ENCODE measurements around the gene STK24. TPM values are rescaled to one million over a fixed set of nuclear protein-coding genes. Genes with fewer than 3 reads are reported as not detected.

STK24 gene
- total RNA-seq, 1 donor from 2014 or later, result 94.6 TPM

DNA sequence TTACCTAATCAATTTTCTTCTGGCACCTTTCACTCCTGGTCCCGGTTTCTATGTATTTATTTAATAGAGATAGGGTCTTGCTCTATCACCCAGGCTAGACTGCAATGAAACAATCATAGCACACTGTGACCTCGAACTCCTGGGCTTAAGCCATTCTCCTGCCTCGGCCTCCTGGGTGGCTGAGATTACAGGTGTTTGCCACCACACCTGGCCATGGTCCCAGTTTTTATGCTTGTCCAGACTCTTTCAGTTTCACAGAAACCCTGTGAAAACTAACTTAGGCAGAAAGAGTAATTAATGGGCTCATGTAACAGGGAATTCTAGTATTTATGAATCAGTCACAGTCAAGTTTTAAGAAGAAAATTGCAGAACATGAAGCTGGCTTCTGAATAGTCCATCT lies 9.0 kb upstream of the STK24 start:
- intact Hi-C loops (cut with DNase I), result no loop called here
- Histone ChIP-seq H3K36me3 (no peaks in the 10 kb centered on the region), H3K9me3 (no peaks in the 10 kb centered on the region), H3K27ac (no peak overlapping the region), H3K4me1 (no peaks in the 10 kb centered on the region), H3K4me3 (no peak overlapping the region), H3K27me3 (no peaks in the 10 kb centered on the region)
- TF ChIP-seq, protein P1, sequence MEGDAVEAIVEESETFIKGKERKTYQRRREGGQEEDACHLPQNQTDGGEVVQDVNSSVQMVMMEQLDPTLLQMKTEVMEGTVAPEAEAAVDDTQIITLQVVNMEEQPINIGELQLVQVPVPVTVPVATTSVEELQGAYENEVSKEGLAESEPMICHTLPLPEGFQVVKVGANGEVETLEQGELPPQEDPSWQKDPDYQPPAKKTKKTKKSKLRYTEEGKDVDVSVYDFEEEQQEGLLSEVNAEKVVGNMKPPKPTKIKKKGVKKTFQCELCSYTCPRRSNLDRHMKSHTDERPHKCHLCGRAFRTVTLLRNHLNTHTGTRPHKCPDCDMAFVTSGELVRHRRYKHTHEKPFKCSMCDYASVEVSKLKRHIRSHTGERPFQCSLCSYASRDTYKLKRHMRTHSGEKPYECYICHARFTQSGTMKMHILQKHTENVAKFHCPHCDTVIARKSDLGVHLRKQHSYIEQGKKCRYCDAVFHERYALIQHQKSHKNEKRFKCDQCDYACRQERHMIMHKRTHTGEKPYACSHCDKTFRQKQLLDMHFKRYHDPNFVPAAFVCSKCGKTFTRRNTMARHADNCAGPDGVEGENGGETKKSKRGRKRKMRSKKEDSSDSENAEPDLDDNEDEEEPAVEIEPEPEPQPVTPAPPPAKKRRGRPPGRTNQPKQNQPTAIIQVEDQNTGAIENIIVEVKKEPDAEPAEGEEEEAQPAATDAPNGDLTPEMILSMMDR (IDR thresholded peaks at IDR 0.05), result no peak
- no peak for ATAC-seq
- no peak for DNase-seq

DNA sequence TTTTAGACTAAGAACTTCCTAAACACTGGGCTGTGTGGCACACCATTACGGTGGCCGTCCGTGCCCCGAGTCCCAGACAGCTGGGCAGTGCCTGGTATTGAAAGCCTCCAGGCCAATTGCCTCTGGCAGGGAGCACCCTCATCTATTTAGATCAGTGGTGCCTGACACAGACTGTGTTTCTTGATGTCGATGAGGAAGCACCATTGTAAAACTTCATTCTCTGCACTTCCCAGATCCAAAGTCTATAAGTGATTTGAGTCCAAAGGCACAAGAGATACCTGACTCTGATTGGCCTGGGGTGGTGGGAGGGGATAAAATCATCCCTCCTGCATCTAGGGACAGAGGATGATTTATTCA lies 8.5 kb upstream of the STK24 start:
- H3K36me3 ChIP-seq, result no peaks in the 10 kb centered on the region
- TF ChIP-seq, protein P1 (IDR thresholded peaks at IDR 0.05), result no peak
- no peaks in the 10 kb centered on the region for H3K27me3 ChIP-seq
- H3K27ac ChIP-seq, result no peak overlapping the region
- ATAC-seq (no peak), DNase-seq (no peak)
- intact Hi-C loops (cut with DNase I), result no loop called here
- H3K9me3 ChIP-seq, result no peaks in the 10 kb centered on the region
- no peaks in the 10 kb centered on the region for H3K4me1 ChIP-seq
- no peak overlapping the region for H3K4me3 ChIP-seq

DNA sequence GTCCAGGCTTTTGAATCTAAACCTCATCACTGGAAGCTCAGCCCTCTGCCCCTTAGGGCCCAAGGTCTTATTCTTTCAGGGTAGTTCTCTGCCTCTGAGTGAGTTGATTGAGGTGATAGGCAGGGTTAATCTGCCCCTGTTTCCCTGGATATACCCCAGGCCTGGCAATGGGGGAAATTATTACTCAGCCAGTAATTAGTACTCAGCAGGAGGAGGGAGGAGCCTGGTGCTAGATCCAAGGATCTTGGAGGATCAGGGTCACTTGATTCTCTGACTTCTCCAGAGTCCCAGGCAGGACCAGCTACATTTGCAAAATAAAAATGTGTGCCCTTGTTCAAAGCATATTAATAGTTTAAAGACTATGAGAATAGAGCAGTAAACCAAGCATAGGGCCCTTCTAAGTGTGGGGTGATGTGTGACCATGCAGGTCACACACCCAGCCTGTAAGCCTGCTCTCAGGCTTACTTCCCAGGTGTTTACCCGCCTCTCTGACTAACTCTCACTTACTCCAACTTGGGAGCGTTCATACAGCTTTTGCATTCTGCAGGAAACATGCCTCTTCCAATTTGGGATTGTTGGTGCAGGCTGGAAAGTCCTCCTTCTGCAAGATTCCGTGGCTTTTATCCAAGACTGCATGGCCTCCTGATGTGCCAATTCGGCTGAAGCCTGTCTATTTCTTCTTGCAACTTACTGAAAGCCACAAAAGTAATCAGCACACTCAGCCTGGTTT lies 7.9 kb upstream of the STK24 start:
- no peaks in the 10 kb centered on the region for H3K4me1 ChIP-seq
- H3K27me3 ChIP-seq, result no peaks in the 10 kb centered on the region
- H3K27ac ChIP-seq, result no peak overlapping the region
- no peaks in the 10 kb centered on the region for H3K36me3 ChIP-seq
- no peaks in the 10 kb centered on the region for H3K9me3 ChIP-seq
- DNase-seq (no peak), ATAC-seq (no peak)
- intact Hi-C loops (cut with DNase I), result no loop called here
- TF ChIP-seq, protein P1 (IDR thresholded peaks at IDR 0.05), result no peak
- no peak overlapping the region for H3K4me3 ChIP-seq

DNA sequence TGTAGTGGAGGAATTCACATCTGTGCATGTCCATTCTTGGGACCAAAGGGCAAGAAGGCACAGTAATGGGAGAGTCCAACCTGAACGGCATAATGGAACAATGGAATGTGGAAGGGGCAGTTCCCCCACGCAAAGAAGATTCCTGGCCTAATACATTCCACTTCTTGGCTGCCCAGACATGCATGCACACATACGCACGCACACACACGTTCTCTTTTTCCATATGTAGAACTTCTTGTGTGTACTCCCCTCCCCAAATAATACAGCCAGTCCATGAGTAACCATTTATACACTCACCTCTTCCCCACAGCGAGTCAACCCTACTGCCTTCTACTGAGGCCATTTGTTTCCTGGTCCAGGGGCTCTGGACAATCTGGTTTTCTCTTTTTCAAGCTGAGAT lies 6.0 kb upstream of the STK24 start:
- no peaks in the 10 kb centered on the region for H3K27me3 ChIP-seq
- no peaks in the 10 kb centered on the region for H3K9me3 ChIP-seq
- DNase-seq (no peak), ATAC-seq (no peak)
- no peak overlapping the region for H3K4me3 ChIP-seq
- intact Hi-C loops (cut with DNase I), result no loop called here
- no peak overlapping the region for H3K27ac ChIP-seq
- TF ChIP-seq, protein P1 (IDR thresholded peaks at IDR 0.05), result no peak
- H3K36me3 ChIP-seq, result no peaks in the 10 kb centered on the region
- H3K4me1 ChIP-seq, result peaks cover 7% of the 10 kb centered on the region

DNA sequence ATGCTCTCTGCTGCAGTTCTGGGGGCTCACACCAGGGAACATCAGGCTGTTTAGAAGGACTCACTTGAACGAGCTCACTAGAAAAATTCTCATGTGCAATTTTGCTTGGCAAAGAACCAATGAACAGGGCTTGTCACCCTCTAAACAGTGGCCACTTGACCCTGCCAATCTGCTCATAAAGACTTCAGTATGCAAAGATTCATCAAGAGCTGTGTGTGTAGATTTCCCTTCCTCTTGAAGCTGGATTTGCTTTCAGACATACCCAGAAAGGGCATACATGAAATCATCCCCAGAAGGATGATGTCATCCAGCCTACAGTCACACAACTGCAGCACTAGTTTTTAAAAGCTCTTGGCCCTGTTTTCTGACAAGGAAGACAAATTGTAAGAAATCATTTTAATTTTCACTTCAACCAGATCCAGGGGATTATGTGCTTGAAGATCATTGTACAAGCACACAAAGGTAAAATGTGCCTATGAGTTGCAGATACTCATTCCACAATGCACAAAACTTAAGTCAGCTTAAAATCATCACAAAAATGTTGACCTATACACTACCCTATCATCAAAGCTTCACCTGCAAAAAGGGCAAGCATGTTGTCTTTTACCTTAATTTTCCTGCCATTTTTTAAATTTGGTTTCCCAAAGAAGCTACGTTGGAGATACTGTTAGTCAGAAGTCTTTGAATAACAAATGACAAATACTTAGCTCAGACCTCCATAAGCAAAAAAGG lies 5.2 kb upstream of the STK24 start:
- Histone ChIP-seq H3K4me1 (peaks cover 10% of the 10 kb centered on the region), H3K9me3 (no peaks in the 10 kb centered on the region), H3K4me3 (no peak overlapping the region), H3K27ac (peak overlapping the region; percentile 0), H3K27me3 (no peaks in the 10 kb centered on the region), H3K36me3 (no peaks in the 10 kb centered on the region)
- ATAC-seq, result peak; percentile 17
- no peak for DNase-seq
- TF ChIP-seq, protein P1 (IDR thresholded peaks at IDR 0.05), result no peak
- intact Hi-C loops (cut with DNase I), result no loop called here

All from upper lobe of right lung (tissue), 1 donor.